DND-41 (cell line): ENCODE results near the gene ARHGEF4.

Experiments used
- EZH2 ChIP-seq: IDR thresholded peaks from 3 replicates; pipeline ENCODE4 v1.6.1; 2012; ENCODE audit warnings: borderline replicate concordance, low read depth, mild to moderate bottlenecking, moderate library complexity, low read length, inconsistent platforms; ENCODE audit not compliant: severe bottlenecking
- TF ChIP-seq, protein P1 (sequence below): IDR thresholded peaks from 2 replicates; pipeline ENCODE4 v1.5.1; 2012; ENCODE audit warnings: borderline replicate concordance, low read length, moderate library complexity, mild to moderate bottlenecking; ENCODE audit not compliant: poor library complexity, severe bottlenecking; ENCODE audit errors: extremely low read depth

DNA sequence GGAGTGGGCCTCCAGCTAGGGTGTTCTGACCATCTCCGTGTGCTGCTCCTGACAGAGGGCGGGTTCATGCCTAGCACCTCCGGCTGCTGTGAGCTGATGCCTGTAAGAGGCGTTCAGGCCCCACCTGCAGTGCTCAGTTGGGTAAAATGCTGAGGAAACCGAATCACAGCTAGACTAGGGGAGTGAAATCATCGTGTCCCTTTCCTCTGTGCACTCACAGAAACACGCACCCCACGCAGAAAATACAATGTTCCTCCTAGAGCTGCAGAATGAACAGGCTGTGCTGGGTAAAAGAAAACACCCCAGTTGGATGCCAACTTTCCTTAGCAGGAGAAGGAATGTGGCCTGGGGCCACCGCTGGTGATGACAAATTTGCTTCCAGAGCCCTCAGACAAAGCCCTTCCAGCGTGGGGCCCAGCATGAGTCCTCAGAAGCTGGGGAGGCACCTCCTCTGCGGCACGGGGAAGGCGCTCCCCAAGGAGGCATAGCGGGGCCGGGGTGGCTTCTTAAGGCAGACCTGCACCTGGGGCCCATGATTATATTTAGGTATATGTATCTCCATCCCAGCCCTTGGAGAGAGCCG, 16.3 kb upstream of the ARHGEF4 start:
- TF ChIP-seq, protein P1, sequence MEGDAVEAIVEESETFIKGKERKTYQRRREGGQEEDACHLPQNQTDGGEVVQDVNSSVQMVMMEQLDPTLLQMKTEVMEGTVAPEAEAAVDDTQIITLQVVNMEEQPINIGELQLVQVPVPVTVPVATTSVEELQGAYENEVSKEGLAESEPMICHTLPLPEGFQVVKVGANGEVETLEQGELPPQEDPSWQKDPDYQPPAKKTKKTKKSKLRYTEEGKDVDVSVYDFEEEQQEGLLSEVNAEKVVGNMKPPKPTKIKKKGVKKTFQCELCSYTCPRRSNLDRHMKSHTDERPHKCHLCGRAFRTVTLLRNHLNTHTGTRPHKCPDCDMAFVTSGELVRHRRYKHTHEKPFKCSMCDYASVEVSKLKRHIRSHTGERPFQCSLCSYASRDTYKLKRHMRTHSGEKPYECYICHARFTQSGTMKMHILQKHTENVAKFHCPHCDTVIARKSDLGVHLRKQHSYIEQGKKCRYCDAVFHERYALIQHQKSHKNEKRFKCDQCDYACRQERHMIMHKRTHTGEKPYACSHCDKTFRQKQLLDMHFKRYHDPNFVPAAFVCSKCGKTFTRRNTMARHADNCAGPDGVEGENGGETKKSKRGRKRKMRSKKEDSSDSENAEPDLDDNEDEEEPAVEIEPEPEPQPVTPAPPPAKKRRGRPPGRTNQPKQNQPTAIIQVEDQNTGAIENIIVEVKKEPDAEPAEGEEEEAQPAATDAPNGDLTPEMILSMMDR = no peak
- no peak for TF ChIP-seq EZH2
